ENCODE data around the gene LRRC52. TPM values are rescaled to one million over a fixed set of nuclear protein-coding genes. Genes with fewer than 3 reads are reported as not detected.

The LRRC52 gene
- polyA plus RNA-seq, 1 of the 3 experiments (the other 2 are of a cell fraction) = not detected

DNA sequence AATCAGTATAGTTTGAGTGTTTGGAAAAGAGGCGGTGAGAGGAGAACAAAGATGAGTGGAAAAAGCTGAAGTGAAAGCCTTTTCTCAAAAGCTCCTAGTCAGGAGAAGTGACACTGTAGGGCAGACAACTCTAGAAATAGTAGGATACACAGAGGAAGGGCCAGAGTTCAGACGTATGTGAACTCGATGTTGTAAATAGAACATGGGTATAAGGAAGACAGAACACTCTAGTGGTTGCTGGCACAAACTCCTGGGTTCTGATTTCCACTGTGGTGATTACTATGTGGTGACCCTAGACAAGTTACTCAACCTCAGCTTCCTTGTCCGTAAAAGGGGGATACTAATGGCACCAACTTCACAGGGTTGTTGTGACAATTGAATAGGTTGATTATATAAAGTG is 57.0 kb downstream of the LRRC52 start:
- 56% methylated on average over 4 of the region's 4 CpGs for WGBS (ENCODE audit: low lambda C conversion rate)
- ChIA-PET POLR2A (no interaction called here), CTCF (interaction anchor here (0.6 to 8.0 kb wide), 19 partner anchors 8 to 878 kb away, joined by 3 to 55 read pairs (median 4); partner anchors contain the start of genes ALDH9A1 and MGST3)

DNA sequence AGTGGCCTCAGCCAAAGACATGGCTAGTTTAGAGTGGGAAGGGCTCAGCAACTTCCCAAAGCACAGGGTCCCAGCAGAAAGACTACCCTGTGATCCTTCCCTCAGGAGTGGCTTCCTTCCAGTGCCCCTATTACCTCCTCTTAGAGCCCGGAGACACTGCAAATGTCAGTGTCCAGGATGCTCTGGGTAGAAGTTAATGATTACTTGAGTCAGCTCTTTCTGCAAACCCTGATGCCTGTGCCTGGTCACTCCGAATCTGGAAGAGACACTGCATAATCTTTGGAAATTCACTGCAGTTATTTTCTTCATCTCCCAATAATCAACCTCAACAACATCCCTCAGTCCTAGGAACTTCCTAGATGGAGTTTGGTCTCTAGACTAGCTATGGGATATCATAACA is 60.0 kb downstream of the LRRC52 start:
- H3K79me2 ChIP-seq (ENCODE audit: insufficient read depth) = no peaks in the 10 kb centered on the region
- ChIA-PET POLR2A (no interaction called here), CTCF (interaction anchor here (0.6 to 8.0 kb wide), 6 partner anchors 11 to 321 kb away, joined by 3 to 55 read pairs (median 3); no protein-coding TSS in a partner anchor)
- H3K9me2 ChIP-seq = no peaks in the 10 kb centered on the region
- no peak for DNase-seq
- H3K4me1 ChIP-seq (ENCODE audit: control insufficient read depth in 1 of 2, insufficient read depth in 2 of 2, low read depth in 1 of 2, low read length in 1 of 2) = 0 out of 4 replicates have a peak, but pooled peaks cover 0 to under 1% of the 10 kb centered on the region in 2 experiments
- H3K9ac ChIP-seq = no peak overlapping the region
- no peak overlapping the region for H2AFZ ChIP-seq (ENCODE audit: low read depth)
- no peaks in the 10 kb centered on the region for H3K9me3 ChIP-seq
- no peak overlapping the region for H3K27ac ChIP-seq (ENCODE audit: low read depth in 2 of 2, low read length in 1 of 2)
- H4K20me1 ChIP-seq (ENCODE audit: insufficient read depth) = no peaks in the 10 kb centered on the region
- no peaks in the 10 kb centered on the region for H3F3A ChIP-seq (replicated peaks; ENCODE audit: insufficient read depth)
- no peak overlapping the region for H3K4me3 ChIP-seq (ENCODE audit: low read depth in 2 of 2, low read length in 1 of 2)
- no peaks in the 10 kb centered on the region for H3K27me3 ChIP-seq (ENCODE audit: insufficient read depth)
- no peaks in the 10 kb centered on the region for H3K36me3 ChIP-seq (replicated peaks in 1 of 2; ENCODE audit: control insufficient read depth in 1 of 2, insufficient read depth in 2 of 2, low read length in 1 of 2)
- no peak overlapping the region for H3K4me2 ChIP-seq
- 51% methylated on average over 2 of the region's 2 CpGs for WGBS (ENCODE audit: low lambda C conversion rate)
- TF ChIP-seq, protein P1, sequence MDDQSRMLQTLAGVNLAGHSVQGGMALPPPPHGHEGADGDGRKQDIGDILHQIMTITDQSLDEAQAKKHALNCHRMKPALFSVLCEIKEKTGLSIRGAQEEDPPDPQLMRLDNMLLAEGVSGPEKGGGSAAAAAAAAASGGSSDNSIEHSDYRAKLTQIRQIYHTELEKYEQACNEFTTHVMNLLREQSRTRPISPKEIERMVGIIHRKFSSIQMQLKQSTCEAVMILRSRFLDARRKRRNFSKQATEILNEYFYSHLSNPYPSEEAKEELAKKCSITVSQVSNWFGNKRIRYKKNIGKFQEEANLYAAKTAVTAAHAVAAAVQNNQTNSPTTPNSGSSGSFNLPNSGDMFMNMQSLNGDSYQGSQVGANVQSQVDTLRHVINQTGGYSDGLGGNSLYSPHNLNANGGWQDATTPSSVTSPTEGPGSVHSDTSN (IDR thresholded peaks at IDR 0.05) = no peak
- TF ChIP-seq POLR2AphosphoS5 (IDR thresholded peaks at IDR 0.05; ENCODE audit: low read depth, low read length) (no peak), GABPA (IDR thresholded peaks at IDR 0.05; ENCODE audit: low read depth) (no peak), TAF1 (IDR thresholded peaks at IDR 0.05; ENCODE audit: borderline replicate concordance, low read depth, low read length) (no peak), RCOR1 (IDR thresholded peaks at IDR 0.05; ENCODE audit: low read length) (no peak), FOXJ3 (CRISPR knock-in tag; IDR thresholded peaks at IDR 0.05) (no peak), MXI1 (IDR thresholded peaks at IDR 0.05; ENCODE audit: low read depth, low read length) (no peak), FOSL2 (IDR thresholded peaks at IDR 0.05; ENCODE audit: borderline replicate concordance, low read depth) (no peak), RAD21 (IDR thresholded peaks at IDR 0.05; ENCODE audit: low read length) (no peak), RFX5 (IDR thresholded peaks at IDR 0.05; ENCODE audit: low read length) (no peak), FOXM1 (IDR thresholded peaks at IDR 0.05; ENCODE audit: low read depth) (no peak), EZH2phosphoT487 (IDR thresholded peaks at IDR 0.05; ENCODE audit: borderline replicate concordance, low read depth) (no peak)
- TF ChIP-seq, protein P2, sequence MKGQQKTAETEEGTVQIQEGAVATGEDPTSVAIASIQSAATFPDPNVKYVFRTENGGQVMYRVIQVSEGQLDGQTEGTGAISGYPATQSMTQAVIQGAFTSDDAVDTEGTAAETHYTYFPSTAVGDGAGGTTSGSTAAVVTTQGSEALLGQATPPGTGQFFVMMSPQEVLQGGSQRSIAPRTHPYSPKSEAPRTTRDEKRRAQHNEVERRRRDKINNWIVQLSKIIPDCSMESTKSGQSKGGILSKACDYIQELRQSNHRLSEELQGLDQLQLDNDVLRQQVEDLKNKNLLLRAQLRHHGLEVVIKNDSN (IDR thresholded peaks at IDR 0.05; ENCODE audit: borderline replicate concordance, low read depth) = no peak

More for the DNA sequence above, 57.0 kb downstream of the LRRC52 start:
- no peaks in the 10 kb centered on the region for H4K20me1 ChIP-seq (ENCODE audit: insufficient read depth)
- no peak overlapping the region for H3K27ac ChIP-seq (ENCODE audit: low read depth in 2 of 2, low read length in 1 of 2)
- no peak overlapping the region for H3K9ac ChIP-seq
- no peak overlapping the region for H2AFZ ChIP-seq (ENCODE audit: low read depth)
- DNase-seq = no peak
- no peaks in the 10 kb centered on the region for H3K79me2 ChIP-seq (ENCODE audit: insufficient read depth)
- H3K4me3 ChIP-seq (ENCODE audit: low read depth in 2 of 2, low read length in 1 of 2) = no peak overlapping the region
- TF ChIP-seq MEF2A (IDR thresholded peaks at IDR 0.05; ENCODE audit: borderline replicate concordance, low read depth) (no peak), RAD21 (IDR thresholded peaks at IDR 0.05; ENCODE audit: low read length) (no peak), SIN3A (IDR thresholded peaks at IDR 0.05; ENCODE audit: borderline replicate concordance, low read depth, low read length) (no peak), NFIC (IDR thresholded peaks at IDR 0.05; ENCODE audit: borderline replicate concordance) (no peak), RFX5 (IDR thresholded peaks at IDR 0.05; ENCODE audit: low read length) (no peak), ELF1 (IDR thresholded peaks at IDR 0.05) (no peak), FOSL2 (IDR thresholded peaks at IDR 0.05; ENCODE audit: borderline replicate concordance, low read depth) (no peak), FOXJ3 (CRISPR knock-in tag; IDR thresholded peaks at IDR 0.05) (no peak)
- TF ChIP-seq, protein P1 (IDR thresholded peaks at IDR 0.05) = no peak
- TF ChIP-seq, protein P2 (IDR thresholded peaks at IDR 0.05; ENCODE audit: borderline replicate concordance, low read depth) = no peak
- TF ChIP-seq, protein P3, sequence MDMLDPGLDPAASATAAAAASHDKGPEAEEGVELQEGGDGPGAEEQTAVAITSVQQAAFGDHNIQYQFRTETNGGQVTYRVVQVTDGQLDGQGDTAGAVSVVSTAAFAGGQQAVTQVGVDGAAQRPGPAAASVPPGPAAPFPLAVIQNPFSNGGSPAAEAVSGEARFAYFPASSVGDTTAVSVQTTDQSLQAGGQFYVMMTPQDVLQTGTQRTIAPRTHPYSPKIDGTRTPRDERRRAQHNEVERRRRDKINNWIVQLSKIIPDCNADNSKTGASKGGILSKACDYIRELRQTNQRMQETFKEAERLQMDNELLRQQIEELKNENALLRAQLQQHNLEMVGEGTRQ (IDR thresholded peaks at IDR 0.05; ENCODE audit: borderline replicate concordance, low read depth, low read length) = no peak
- TF ChIP-seq, protein P4, sequence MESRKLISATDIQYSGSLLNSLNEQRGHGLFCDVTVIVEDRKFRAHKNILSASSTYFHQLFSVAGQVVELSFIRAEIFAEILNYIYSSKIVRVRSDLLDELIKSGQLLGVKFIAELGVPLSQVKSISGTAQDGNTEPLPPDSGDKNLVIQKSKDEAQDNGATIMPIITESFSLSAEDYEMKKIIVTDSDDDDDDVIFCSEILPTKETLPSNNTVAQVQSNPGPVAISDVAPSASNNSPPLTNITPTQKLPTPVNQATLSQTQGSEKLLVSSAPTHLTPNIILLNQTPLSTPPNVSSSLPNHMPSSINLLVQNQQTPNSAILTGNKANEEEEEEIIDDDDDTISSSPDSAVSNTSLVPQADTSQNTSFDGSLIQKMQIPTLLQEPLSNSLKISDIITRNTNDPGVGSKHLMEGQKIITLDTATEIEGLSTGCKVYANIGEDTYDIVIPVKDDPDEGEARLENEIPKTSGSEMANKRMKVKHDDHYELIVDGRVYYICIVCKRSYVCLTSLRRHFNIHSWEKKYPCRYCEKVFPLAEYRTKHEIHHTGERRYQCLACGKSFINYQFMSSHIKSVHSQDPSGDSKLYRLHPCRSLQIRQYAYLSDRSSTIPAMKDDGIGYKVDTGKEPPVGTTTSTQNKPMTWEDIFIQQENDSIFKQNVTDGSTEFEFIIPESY (IDR thresholded peaks at IDR 0.05; ENCODE audit: borderline replicate concordance, low read depth) = no peak
- no peaks in the 10 kb centered on the region for H3K36me3 ChIP-seq (replicated peaks in 1 of 2; ENCODE audit: control insufficient read depth in 1 of 2, insufficient read depth in 2 of 2, low read length in 1 of 2)
- H3K4me2 ChIP-seq = no peak overlapping the region
- peaks cover 5% of the 10 kb centered on the region in 2 experiments; a peak in 3 of 4 replicates for H3K4me1 ChIP-seq (ENCODE audit: control insufficient read depth in 1 of 2, insufficient read depth in 2 of 2, low read depth in 1 of 2, low read length in 1 of 2)
- H3K27me3 ChIP-seq (ENCODE audit: insufficient read depth) = no peaks in the 10 kb centered on the region
- no peaks in the 10 kb centered on the region for H3F3A ChIP-seq (replicated peaks; ENCODE audit: insufficient read depth)
- no peaks in the 10 kb centered on the region for H3K9me3 ChIP-seq
- no peaks in the 10 kb centered on the region for H3K9me2 ChIP-seq

Data from SK-N-SH (cell line).